CD4-positive, alpha-beta T cell (primary cell): Measurements from ENCODE around the gene KCNH1. TPM values are rescaled to one million over a fixed set of nuclear protein-coding genes. Genes with fewer than 3 reads are reported as not detected.

Experiments
- ATAC-seq: fragments of 200-7000 bp; cut with Tn5 transposase; one replicate; pipeline ENCODE4 v1.10.0; 2022; ENCODE audit warnings: mild to moderate bottlenecking; ENCODE audit not compliant: poor library complexity
- CTCF ChIA-PET: fragments of 350-600 bp; sonication (Branson Sonifier 250); formaldehyde crosslinking; loops from one replicate; lab custom pipeline; 2021; ENCODE audit warnings: antibody characterized with exemption, inconsistent platforms; lab: Charles Lee
- POLR2A ChIA-PET: fragments of 350-600 bp; sonication (Branson Sonifier 250); formaldehyde crosslinking; loops from one replicate; lab custom pipeline; 2021; ENCODE audit warnings: antibody characterized with exemption, inconsistent platforms; lab: Charles Lee
- DNase-seq, 14 experiments: peaks; one replicate each; pipeline ENCODE4 v3.0.0-alpha.2; 2013 to 2020; ENCODE audit warnings: mixed read lengths in 2 of 14
- H3K27ac ChIP-seq, 2 donors: one replicate each; pipeline versions ENCODE4 v1.5.1 to v1.7.0; 2013; ENCODE audit warnings: low read length in 2 of 2, low read depth in 1 of 2, mild to moderate bottlenecking in 1 of 2
- H3K27me3 ChIP-seq, 2 experiments: 1 replicate in 1 of 2; 2 replicates in 1 of 2; pipeline versions ENCODE4 v1.6.1 to v1.7.0; 2013; ENCODE audit warnings: low read length in 2 of 2, control low read depth in 1 of 2, mild to moderate bottlenecking in 1 of 2, moderate library complexity in 1 of 2; ENCODE audit not compliant: insufficient read depth in 2 of 2, control insufficient read depth in 1 of 2
- H3K36me3 ChIP-seq: one replicate; pipeline ENCODE4 v1.6.1; 2013; ENCODE audit warnings: low read length, control low read depth; ENCODE audit not compliant: insufficient read depth
- H3K4me1 ChIP-seq: one replicate; pipeline ENCODE4 v1.6.1; 2013; ENCODE audit warnings: low read length, control low read depth; ENCODE audit not compliant: insufficient read depth
- H3K4me3 ChIP-seq: one replicate; pipeline ENCODE4 v1.5.1; 2013; ENCODE audit warnings: mild to moderate bottlenecking, low read length, moderate library complexity
- H3K9me3 ChIP-seq, 2 experiments: 1 replicate in 1 of 2; 2 replicates in 1 of 2; pipeline versions ENCODE4 v1.6.1 to v1.7.0; 2013; ENCODE audit warnings: low read length in 2 of 2, mild to moderate bottlenecking in 2 of 2, control low read depth in 1 of 2, moderate library complexity in 1 of 2; ENCODE audit not compliant: control insufficient read depth in 1 of 2, insufficient read depth in 1 of 2
- H3K27ac Mint-ChIP-seq: one replicate; pipeline ENCODE4 v1.8.0; 2020; ENCODE audit warnings: mixed read lengths
- H3K27me3 Mint-ChIP-seq: one replicate; pipeline ENCODE4 v1.8.0; 2021; ENCODE audit warnings: mixed read lengths
- H3K36me3 Mint-ChIP-seq: one replicate; pipeline ENCODE4 v1.8.0; 2021; ENCODE audit warnings: low read depth, mixed read lengths
- H3K4me1 Mint-ChIP-seq: one replicate; pipeline ENCODE4 v1.8.0; 2021; ENCODE audit warnings: low read depth, mixed read lengths
- H3K4me3 Mint-ChIP-seq: one replicate; pipeline ENCODE4 v1.8.0; 2020; ENCODE audit warnings: mild to moderate bottlenecking, mixed read lengths
- H3K9me3 Mint-ChIP-seq: one replicate; pipeline ENCODE4 v1.8.0; 2020; ENCODE audit warnings: mixed read lengths
- intact Hi-C, 2 experiments: fragments of 100-400 bp; cut with DNase I in 1 of 2; cut with micrococcal nuclease in 1 of 2; formaldehyde crosslinking; loops; one replicate each; pipeline versions ENCODE4 v1.15.1 to v1.9.0; 2023 to 2025; cut with DNase I, micrococcal nuclease
- total RNA-seq, 174 experiments: library from RNA in 2 of 174; stranded (reverse) in 2 of 174; gene quantifications; one replicate each; pipeline ENCODE4 v1.2.3 and lab custom pipeline; 2021 to 2026
- TF ChIP-seq, protein P1 (sequence below): fragments of 200-600 bp; IDR thresholded peaks from one replicate; pipeline ENCODE4 v1.8.0; 2022; ENCODE audit warnings: antibody characterized with exemption, mild to moderate bottlenecking

The KCNH1 gene
- total RNA-seq, 2 experiments from 2014 or later = not detected

DNA sequence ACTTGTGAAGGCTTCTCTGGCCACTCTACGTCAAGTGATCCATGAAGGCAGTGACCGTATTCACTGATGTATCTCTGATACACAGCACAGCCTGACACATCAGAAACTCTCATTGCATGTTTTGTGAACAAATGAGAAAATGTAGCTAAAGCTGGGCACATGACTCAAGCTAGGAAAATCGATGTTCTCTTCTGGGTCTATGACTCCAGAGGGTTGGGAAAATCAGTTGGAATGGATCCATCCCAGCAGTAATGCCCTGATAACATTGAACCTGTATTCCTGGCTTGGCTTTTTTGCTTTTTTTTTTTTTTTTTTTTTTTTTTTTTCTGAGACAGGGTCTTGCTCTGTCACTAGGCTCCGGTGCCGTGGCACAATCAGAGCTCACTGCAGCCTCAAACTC, 395.7 kb downstream of the KCNH1 start:
- H3K9me3 ChIP-seq = no peaks in the 10 kb centered on the region
- peaks cover 16% of the 10 kb centered on the region for H3K27me3 Mint-ChIP-seq
- H3K4me1 Mint-ChIP-seq = no peaks in the 10 kb centered on the region
- no peak overlapping the region for H3K27ac ChIP-seq
- peaks cover 0 to 5% of the 10 kb centered on the region in 2 experiments for H3K27me3 ChIP-seq
- no peaks in the 10 kb centered on the region for H3K9me3 Mint-ChIP-seq
- no peaks in the 10 kb centered on the region for H3K36me3 Mint-ChIP-seq
- no peak for DNase-seq
- no peak for ATAC-seq
- CTCF ChIA-PET = interaction anchor here (0.6 to 0.7 kb wide), 2 partner anchors 22 to 24 kb away, joined by 3 to 4 read pairs; no protein-coding TSS in a partner anchor
- intact Hi-C loops = no loop called here
- H3K36me3 ChIP-seq = no peaks in the 10 kb centered on the region
- H3K27ac Mint-ChIP-seq = no peak overlapping the region
- no peak overlapping the region for H3K4me3 ChIP-seq
- H3K4me1 ChIP-seq = no peaks in the 10 kb centered on the region
- POLR2A ChIA-PET = no interaction called here
- TF ChIP-seq, protein P1, sequence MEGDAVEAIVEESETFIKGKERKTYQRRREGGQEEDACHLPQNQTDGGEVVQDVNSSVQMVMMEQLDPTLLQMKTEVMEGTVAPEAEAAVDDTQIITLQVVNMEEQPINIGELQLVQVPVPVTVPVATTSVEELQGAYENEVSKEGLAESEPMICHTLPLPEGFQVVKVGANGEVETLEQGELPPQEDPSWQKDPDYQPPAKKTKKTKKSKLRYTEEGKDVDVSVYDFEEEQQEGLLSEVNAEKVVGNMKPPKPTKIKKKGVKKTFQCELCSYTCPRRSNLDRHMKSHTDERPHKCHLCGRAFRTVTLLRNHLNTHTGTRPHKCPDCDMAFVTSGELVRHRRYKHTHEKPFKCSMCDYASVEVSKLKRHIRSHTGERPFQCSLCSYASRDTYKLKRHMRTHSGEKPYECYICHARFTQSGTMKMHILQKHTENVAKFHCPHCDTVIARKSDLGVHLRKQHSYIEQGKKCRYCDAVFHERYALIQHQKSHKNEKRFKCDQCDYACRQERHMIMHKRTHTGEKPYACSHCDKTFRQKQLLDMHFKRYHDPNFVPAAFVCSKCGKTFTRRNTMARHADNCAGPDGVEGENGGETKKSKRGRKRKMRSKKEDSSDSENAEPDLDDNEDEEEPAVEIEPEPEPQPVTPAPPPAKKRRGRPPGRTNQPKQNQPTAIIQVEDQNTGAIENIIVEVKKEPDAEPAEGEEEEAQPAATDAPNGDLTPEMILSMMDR = no peak
- no peak overlapping the region for H3K4me3 Mint-ChIP-seq

DNA sequence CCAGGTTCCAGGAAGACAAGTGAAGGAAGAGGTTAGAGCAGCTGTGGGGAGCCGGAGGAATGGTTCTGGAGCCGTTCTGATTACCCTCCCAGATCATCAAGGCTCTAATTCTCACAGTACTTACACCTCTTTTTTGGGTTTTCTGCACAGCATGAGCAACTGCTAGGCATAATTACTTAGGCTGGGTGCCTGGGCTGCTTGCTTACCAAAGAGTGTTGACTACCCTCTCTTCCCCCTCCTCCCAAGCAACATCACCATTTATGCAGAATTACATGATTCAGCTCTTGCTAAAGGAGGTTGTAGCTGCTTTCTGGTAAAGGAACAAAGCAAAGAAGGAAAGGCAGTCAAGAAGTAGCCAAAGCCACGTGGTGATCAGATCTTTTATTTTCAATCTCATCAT, 397.2 kb downstream of the KCNH1 start:
- Mint-ChIP-seq H3K9me3 (no peaks in the 10 kb centered on the region), H3K4me1 (no peaks in the 10 kb centered on the region), H3K27ac (no peak overlapping the region), H3K36me3 (no peaks in the 10 kb centered on the region), H3K4me3 (no peak overlapping the region), H3K27me3 (peaks cover 9% of the 10 kb centered on the region)
- ChIA-PET CTCF (no interaction called here), POLR2A (no interaction called here)
- Histone ChIP-seq H3K27ac (no peak overlapping the region), H3K27me3 (peaks cover 0 to 5% of the 10 kb centered on the region in 2 experiments), H3K9me3 (no peaks in the 10 kb centered on the region), H3K36me3 (no peaks in the 10 kb centered on the region), H3K4me3 (no peak overlapping the region), H3K4me1 (no peaks in the 10 kb centered on the region)
- DNase-seq (no peak), ATAC-seq (no peak)
- intact Hi-C loops = no loop called here
- TF ChIP-seq, protein P1 = no peak

DNA sequence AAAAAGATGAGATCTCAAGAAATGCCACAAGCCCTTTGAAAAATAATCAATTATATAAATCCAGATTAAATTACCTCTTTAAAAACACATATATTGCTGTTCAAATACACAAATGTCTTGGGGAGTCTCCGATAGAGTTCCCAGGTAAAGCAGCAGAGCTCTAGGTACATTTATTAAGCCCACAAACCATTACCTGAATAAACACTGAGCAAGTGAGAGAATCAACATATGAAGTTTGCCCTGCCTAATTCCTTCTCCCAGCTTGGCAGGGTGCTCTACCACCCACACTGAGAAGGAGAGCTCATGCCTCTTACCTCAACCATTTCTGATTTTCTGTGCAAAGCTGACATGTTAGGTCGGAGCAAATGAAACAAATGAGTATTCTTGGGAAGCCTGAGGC, 402.4 kb downstream of the KCNH1 start:
- H3K4me3 Mint-ChIP-seq = no peak overlapping the region
- no peaks in the 10 kb centered on the region for H3K4me1 Mint-ChIP-seq
- Histone ChIP-seq H3K4me3 (no peak overlapping the region), H3K9me3 (no peaks in the 10 kb centered on the region), H3K27ac (no peak overlapping the region), H3K4me1 (no peaks in the 10 kb centered on the region), H3K36me3 (no peaks in the 10 kb centered on the region), H3K27me3 (peaks cover 0 to 8% of the 10 kb centered on the region in 2 experiments)
- H3K27ac Mint-ChIP-seq = no peak overlapping the region
- H3K27me3 Mint-ChIP-seq = peaks cover 12% of the 10 kb centered on the region
- intact Hi-C loops = no loop called here
- POLR2A ChIA-PET = no interaction called here
- TF ChIP-seq, protein P1 = no peak
- ATAC-seq (no peak), DNase-seq (no peak)
- CTCF ChIA-PET = no interaction called here
- no peaks in the 10 kb centered on the region for H3K36me3 Mint-ChIP-seq
- H3K9me3 Mint-ChIP-seq = no peaks in the 10 kb centered on the region
